ENCODE results near the gene MT1G.
"Not testable (repeated sequence)": the region's sequence is repeated elsewhere in the genome, so short reads cannot be mapped to it uniquely, and the experiment has no call there.

Gene MT1G

DNA sequence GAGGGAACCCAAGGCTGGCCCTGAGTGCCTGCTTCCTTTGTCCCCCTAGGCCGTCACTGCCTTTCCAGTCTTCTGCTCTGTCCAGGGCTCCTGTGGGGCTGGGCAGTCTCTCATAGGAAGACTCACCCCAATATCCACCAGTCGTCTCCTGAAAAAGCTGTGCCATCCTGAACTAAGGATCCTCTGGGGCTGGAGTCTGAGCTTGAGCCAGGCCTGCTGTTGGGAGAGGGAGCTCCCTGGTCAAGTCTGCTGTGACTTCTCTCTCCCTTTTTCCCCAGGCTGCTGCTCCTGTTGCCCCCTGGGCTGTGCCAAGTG lies 2.7 kb upstream of the MT1G start:
- TF ChIP-seq, protein P1, sequence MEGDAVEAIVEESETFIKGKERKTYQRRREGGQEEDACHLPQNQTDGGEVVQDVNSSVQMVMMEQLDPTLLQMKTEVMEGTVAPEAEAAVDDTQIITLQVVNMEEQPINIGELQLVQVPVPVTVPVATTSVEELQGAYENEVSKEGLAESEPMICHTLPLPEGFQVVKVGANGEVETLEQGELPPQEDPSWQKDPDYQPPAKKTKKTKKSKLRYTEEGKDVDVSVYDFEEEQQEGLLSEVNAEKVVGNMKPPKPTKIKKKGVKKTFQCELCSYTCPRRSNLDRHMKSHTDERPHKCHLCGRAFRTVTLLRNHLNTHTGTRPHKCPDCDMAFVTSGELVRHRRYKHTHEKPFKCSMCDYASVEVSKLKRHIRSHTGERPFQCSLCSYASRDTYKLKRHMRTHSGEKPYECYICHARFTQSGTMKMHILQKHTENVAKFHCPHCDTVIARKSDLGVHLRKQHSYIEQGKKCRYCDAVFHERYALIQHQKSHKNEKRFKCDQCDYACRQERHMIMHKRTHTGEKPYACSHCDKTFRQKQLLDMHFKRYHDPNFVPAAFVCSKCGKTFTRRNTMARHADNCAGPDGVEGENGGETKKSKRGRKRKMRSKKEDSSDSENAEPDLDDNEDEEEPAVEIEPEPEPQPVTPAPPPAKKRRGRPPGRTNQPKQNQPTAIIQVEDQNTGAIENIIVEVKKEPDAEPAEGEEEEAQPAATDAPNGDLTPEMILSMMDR (IDR thresholded peaks at IDR 0.05; ENCODE audit: insufficient read depth, low read length, missing control alignments): no peak
- CTCF ChIA-PET: interaction anchor here (0.9 to 1.7 kb wide), 3 partner anchors 31 to 117 kb away, joined by 3 to 6 read pairs (median 3); no protein-coding TSS in a partner anchor
- POLR2A ChIA-PET: interaction anchor here (1.0 kb wide), 1 partner anchor 13 kb away, joined by 4 read pairs; no protein-coding TSS in a partner anchor
- no peak overlapping the region for H3K4me3 ChIP-seq (ENCODE audit: low read depth, low read length)
- DNase-seq (ENCODE audit: low read depth, low spot score): no peak

- no peak overlapping the region for H3K4me3 ChIP-seq (ENCODE audit: low read depth, low read length)
- ChIA-PET CTCF (interaction anchor here (0.9 to 1.7 kb wide), 3 partner anchors 31 to 117 kb away, joined by 3 to 6 read pairs (median 3); no protein-coding TSS in a partner anchor), POLR2A (interaction anchor here (1.0 kb wide), 1 partner anchor 13 kb away, joined by 4 read pairs; no protein-coding TSS in a partner anchor)
- no peak for DNase-seq (ENCODE audit: low read depth, low spot score)
- TF ChIP-seq, protein P1 (IDR thresholded peaks at IDR 0.05; ENCODE audit: insufficient read depth, low read length, missing control alignments): no peak
These were observed 2.2 kb upstream of the MT1G start for GRCh38 chr16:56669840-56670619.

- CTCF ChIA-PET: interaction anchor here (0.7 to 1.7 kb wide), 2 partner anchors 32 to 65 kb away, joined by 3 to 6 read pairs; no protein-coding TSS in a partner anchor
These were observed 1.4 kb upstream of the MT1G start, which contains the start of gene MT1H for GRCh38 chr16:56669005-56669839. MT1H (plus strand) TSS chr16:56669814; CDS start chr16:56669885, 71 bp downstream.

GRCh38 chr16:56665286-56666261 lies 2.3 kb downstream of the MT1G start:
- POLR2A ChIA-PET; CTCF ChIA-PET; H3K4me3 ChIP-seq (ENCODE audit: low read depth, low read length); DNase-seq (ENCODE audit: low read depth, low spot score): not testable (repeated sequence)

More at GRCh38 chr16:56669005-56669839, 1.4 kb upstream of the MT1G start, which contains the start of gene MT1H:
- no peak for DNase-seq (ENCODE audit: low read depth, low spot score)
- TF ChIP-seq, protein P1 (IDR thresholded peaks at IDR 0.05; ENCODE audit: insufficient read depth, low read length, missing control alignments): no peak
- no peak within 1 kb of the TSS for H3K4me3 ChIP-seq (ENCODE audit: low read depth, low read length)
- POLR2A ChIA-PET: no interaction called here

DNA sequence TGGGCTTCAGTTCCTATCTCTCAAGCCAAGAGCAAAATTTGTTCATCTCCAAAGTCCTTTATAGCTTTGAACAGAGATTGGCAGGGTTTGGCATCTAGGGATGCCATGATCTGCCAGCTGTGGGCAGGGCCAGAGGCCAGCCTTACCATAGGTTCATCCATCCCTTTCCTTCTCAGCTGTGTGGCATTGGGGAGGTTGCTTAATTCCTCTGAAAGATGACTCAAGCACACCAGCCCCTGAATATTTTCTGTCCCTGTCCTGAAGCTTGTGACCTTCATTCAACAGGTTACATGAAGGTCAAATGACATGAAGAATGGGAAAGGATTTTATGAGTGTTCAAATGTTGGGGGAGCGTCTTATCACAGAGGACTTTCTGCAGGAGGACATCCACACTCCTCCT lies 3.4 kb downstream of the MT1G start:
- no peak overlapping the region for H3K4me3 ChIP-seq (ENCODE audit: low read depth, low read length)
- no peak for DNase-seq (ENCODE audit: low read depth, low spot score)
- ChIA-PET POLR2A (no interaction called here), CTCF (no interaction called here)
- TF ChIP-seq, protein P1 (IDR thresholded peaks at IDR 0.05; ENCODE audit: insufficient read depth, low read length, missing control alignments): no peak

Data from AG04449 (cell line).